ENCODE measurements around the gene OXA1L.

DNA sequence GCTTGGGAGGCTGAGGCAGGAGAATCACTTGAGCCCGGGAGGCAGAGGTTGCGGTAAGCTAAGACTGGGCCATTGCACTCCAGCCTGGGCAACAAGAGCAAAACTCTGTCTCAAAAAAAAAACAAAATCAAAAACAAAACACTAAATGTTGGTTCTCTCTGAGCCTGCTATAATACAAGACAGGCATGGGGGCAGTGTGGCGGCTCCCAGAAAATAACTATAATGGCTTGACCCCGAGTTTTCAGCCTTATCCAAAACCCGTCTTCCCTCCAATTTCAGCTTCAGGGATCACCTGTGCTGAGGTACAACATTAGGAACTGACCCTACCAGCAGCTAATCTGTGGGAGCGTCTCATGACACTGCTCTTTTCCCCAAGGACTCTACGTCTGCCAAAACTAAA lies 47.9 kb downstream of the OXA1L start:
- TF ChIP-seq, protein P1, sequence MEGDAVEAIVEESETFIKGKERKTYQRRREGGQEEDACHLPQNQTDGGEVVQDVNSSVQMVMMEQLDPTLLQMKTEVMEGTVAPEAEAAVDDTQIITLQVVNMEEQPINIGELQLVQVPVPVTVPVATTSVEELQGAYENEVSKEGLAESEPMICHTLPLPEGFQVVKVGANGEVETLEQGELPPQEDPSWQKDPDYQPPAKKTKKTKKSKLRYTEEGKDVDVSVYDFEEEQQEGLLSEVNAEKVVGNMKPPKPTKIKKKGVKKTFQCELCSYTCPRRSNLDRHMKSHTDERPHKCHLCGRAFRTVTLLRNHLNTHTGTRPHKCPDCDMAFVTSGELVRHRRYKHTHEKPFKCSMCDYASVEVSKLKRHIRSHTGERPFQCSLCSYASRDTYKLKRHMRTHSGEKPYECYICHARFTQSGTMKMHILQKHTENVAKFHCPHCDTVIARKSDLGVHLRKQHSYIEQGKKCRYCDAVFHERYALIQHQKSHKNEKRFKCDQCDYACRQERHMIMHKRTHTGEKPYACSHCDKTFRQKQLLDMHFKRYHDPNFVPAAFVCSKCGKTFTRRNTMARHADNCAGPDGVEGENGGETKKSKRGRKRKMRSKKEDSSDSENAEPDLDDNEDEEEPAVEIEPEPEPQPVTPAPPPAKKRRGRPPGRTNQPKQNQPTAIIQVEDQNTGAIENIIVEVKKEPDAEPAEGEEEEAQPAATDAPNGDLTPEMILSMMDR (optimal IDR thresholded peaks at IDR 0.05 in 1 of 3, IDR thresholded peaks at IDR 0.05 in 1 of 3, conservative IDR thresholded peaks at IDR 0.05 in 1 of 3; ENCODE audit: extremely low read depth in 1 of 3, insufficient read depth in 2 of 3, low read length in 3 of 3): no peak
- TF ChIP-seq EZH2 (IDR thresholded peaks at IDR 0.05; ENCODE audit: low read length): no peak

All from keratinocyte (primary cell).